PC-3 (cell line): Measurements from ENCODE around the gene PRODH. TPM values are rescaled to one million over a fixed set of nuclear protein-coding genes. Genes with fewer than 3 reads are reported as not detected.
"Not testable (repeated sequence)": the region's sequence is repeated elsewhere in the genome, so short reads cannot be mapped to it uniquely, and the experiment has no call there.

Source experiments
- ATAC-seq: fragments of 200-7000 bp; cut with Tn5 transposase; 2 replicates; pipeline ENCODE4 v1.9.1; 2020; ENCODE audit warnings: mild to moderate bottlenecking, moderate library complexity
- BruUV-seq: library from RNA; stranded (reverse); fragments of 400-500 nt; replicated peaks from 2 replicates; lab custom pipeline; 2021; lab: Mats Ljungman, UMichigan
- CTCF ChIA-PET: fragments of 300-600 bp; sonication (Branson Sonifier 250); formaldehyde crosslinking; loops from one replicate; lab custom pipeline; 2022; ENCODE audit warnings: antibody characterized with exemption; lab: Charles Lee
- POLR2A ChIA-PET: fragments of 300-600 bp; sonication (Branson Sonifier 250); formaldehyde crosslinking; loops from one replicate; lab custom pipeline; 2022; ENCODE audit warnings: antibody characterized with exemption; ENCODE audit not compliant: unreplicated experiment; lab: Charles Lee
- DNase-seq: peaks from one replicate; pipeline ENCODE4 v3.0.0-alpha.2; 2015
- H2AFZ ChIP-seq: fragments of 300-600 bp; sonication (generic); 2 replicates; pipeline ENCODE4 v1.6.0; 2016; ENCODE audit warnings: antibody characterized with exemption, low read length
- H3F3A ChIP-seq: fragments of 300-600 bp; sonication (generic); one replicate; pipeline ENCODE4 v1.6.0; 2017; ENCODE audit warnings: antibody characterized with exemption, low read length, control low read depth, mild to moderate bottlenecking; ENCODE audit not compliant: unreplicated experiment
- H3K27ac ChIP-seq: fragments of 300-600 bp; sonication (generic); 2 replicates; pipeline ENCODE4 v1.5.1; 2016; ENCODE audit warnings: mild to moderate bottlenecking, low read length
- H3K27me3 ChIP-seq: fragments of 300-600 bp; sonication (generic); 2 replicates; pipeline ENCODE4 v1.6.1; 2016; ENCODE audit warnings: low read length, mixed read lengths
- H3K36me3 ChIP-seq: fragments of 300-600 bp; sonication (generic); 2 replicates; pipeline ENCODE4 v1.6.1; 2016; ENCODE audit warnings: low read depth, mixed run types, low read length, mixed read lengths
- H3K4me1 ChIP-seq: fragments of 300-600 bp; sonication (generic); 2 replicates; pipeline ENCODE4 v1.5.1; 2016; ENCODE audit warnings: low read length; ENCODE audit not compliant: insufficient read depth
- H3K4me2 ChIP-seq: fragments of 300-600 bp; sonication (generic); 2 replicates; pipeline ENCODE4 v1.6.0; 2016; ENCODE audit warnings: low read length
- H3K4me3 ChIP-seq: fragments of 300-600 bp; sonication (generic); 2 replicates; pipeline ENCODE4 v1.5.1; 2016; ENCODE audit warnings: mild to moderate bottlenecking, low read length, mixed read lengths
- H3K79me2 ChIP-seq: fragments of 300-600 bp; sonication (generic); 2 replicates; pipeline ENCODE4 v1.6.1; 2017; ENCODE audit warnings: low read length, mixed read lengths
- H3K9ac ChIP-seq: fragments of 300-600 bp; sonication (generic); 2 replicates; pipeline ENCODE4 v1.6.0; 2016; ENCODE audit warnings: mild to moderate bottlenecking, low read length
- H3K9me2 ChIP-seq: fragments of 300-600 bp; sonication (generic); replicated peaks from 2 replicates; pipeline ENCODE4 v1.6.1; 2016; ENCODE audit warnings: mixed run types, low read length, mixed read lengths
- H3K9me3 ChIP-seq: fragments of 300-600 bp; sonication (generic); 2 replicates; pipeline ENCODE4 v1.6.1; 2016; ENCODE audit warnings: low read length, mixed read lengths
- H4K20me1 ChIP-seq: fragments of 300-600 bp; sonication (generic); 2 replicates; pipeline ENCODE4 v1.6.1; 2016; ENCODE audit warnings: low read length, mixed read lengths
- EZH2 ChIP-seq: fragments of 300-600 bp; sonication (generic); IDR thresholded peaks from one replicate; pipeline ENCODE4 v1.6.1; 2017; ENCODE audit warnings: antibody characterized with exemption, mild to moderate bottlenecking, low read length; ENCODE audit not compliant: unreplicated experiment
- EZH2phosphoT487 ChIP-seq: fragments of 300-600 bp; sonication (generic); IDR thresholded peaks from 2 replicates; pipeline ENCODE4 v1.6.1; 2018; ENCODE audit warnings: mild to moderate bottlenecking, antibody characterized with exemption, low read length, borderline replicate concordance
- intact Hi-C: fragments of 100-400 bp; cut with micrococcal nuclease; formaldehyde crosslinking; loops from 2 replicates; pipeline ENCODE4 v1.9.0; 2023
- total RNA-seq: library from RNA; depleted of rRNA; stranded (reverse); fragments of >200 nt; gene quantifications from 2 replicates; pipeline ENCODE4 v1.2.3, GENCODE V29; 2014
- TF ChIP-seq, protein P1 (sequence below): fragments of 300-600 bp; sonication (generic); conservative IDR thresholded peaks from 2 replicates; pipeline ENCODE4 v1.5.1; 2017; ENCODE audit warnings: antibody characterized with exemption, low read depth, mild to moderate bottlenecking, low read length

Gene PRODH
- total RNA-seq, 1 experiment from 2014 or later, result 0.84 TPM

DNA sequence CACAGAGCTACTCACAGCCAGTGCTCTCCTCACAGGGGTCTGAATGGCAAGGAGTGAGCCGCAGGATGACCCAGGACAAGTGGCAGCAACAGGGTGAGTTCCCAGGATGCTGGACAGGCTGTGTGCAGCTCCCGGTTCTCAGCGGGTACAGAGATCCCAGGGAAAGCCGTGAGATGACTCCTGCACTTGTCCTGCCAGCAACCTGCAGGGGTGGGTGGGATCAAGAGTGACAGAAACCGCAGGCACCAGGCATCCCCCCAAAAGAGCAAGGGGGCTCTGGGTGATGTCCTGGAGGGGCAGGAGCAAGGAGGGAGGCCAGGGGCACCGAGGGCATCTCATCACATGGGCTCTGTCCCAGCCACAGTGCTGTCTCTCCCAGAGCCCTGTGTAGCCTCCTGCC lies 15.9 kb upstream of the PRODH start:
- Histone ChIP-seq H3K4me3 (no peak overlapping the region), H3K36me3 (no peaks in the 10 kb centered on the region), H3K27ac (no peak overlapping the region), H3K27me3 (no peaks in the 10 kb centered on the region), H3K9me2 (no peaks in the 10 kb centered on the region), H3K79me2 (no peaks in the 10 kb centered on the region), H2AFZ (no peak overlapping the region), H3K4me1 (no peaks in the 10 kb centered on the region), H3F3A (no peaks in the 10 kb centered on the region), H4K20me1 (no peaks in the 10 kb centered on the region), H3K9me3 (no peaks in the 10 kb centered on the region), H3K4me2 (no peak overlapping the region), H3K9ac (no peak overlapping the region)
- no peak for ATAC-seq
- no TSS peak for BruUV-seq
- DNase-seq, result no peak
- CTCF ChIA-PET, result no interaction called here
- TF ChIP-seq, protein P1, sequence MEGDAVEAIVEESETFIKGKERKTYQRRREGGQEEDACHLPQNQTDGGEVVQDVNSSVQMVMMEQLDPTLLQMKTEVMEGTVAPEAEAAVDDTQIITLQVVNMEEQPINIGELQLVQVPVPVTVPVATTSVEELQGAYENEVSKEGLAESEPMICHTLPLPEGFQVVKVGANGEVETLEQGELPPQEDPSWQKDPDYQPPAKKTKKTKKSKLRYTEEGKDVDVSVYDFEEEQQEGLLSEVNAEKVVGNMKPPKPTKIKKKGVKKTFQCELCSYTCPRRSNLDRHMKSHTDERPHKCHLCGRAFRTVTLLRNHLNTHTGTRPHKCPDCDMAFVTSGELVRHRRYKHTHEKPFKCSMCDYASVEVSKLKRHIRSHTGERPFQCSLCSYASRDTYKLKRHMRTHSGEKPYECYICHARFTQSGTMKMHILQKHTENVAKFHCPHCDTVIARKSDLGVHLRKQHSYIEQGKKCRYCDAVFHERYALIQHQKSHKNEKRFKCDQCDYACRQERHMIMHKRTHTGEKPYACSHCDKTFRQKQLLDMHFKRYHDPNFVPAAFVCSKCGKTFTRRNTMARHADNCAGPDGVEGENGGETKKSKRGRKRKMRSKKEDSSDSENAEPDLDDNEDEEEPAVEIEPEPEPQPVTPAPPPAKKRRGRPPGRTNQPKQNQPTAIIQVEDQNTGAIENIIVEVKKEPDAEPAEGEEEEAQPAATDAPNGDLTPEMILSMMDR, result no peak
- TF ChIP-seq EZH2phosphoT487 (no peak), EZH2 (no peak)
- intact Hi-C loops, result no loop called here
- POLR2A ChIA-PET, result no interaction called here

DNA sequence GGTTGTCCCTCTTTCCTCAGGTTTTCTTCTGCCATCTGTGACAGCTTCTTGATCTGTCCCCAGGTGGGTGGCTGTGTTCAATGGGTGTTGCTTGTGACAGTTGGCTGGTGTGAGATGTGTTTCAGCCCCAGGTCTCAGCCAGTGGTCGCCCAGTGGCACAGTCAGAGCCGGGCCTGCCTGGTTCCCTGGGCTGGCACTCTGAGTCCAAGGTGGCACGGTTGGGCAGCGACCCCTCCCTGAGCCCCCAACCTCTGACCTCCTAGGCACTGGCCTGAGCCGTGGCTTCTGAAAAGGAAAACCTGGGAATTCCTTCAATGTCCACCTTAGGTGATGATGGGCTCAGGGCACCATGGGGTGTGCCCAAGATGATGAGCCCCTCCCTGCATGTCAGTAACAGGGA lies 14.0 kb upstream of the PRODH start:
- H3K4me3 ChIP-seq, result no peak overlapping the region
- ChIA-PET CTCF (no interaction called here), POLR2A (no interaction called here)
- DNase-seq (no peak), ATAC-seq (no peak)
- no peaks in the 10 kb centered on the region for H3K36me3 ChIP-seq
- TF ChIP-seq EZH2phosphoT487 (no peak), EZH2 (no peak)
- TF ChIP-seq, protein P1, result no peak
- no peaks in the 10 kb centered on the region for H3K79me2 ChIP-seq
- no peak overlapping the region for H2AFZ ChIP-seq
- no peaks in the 10 kb centered on the region for H3K9me3 ChIP-seq
- no peaks in the 10 kb centered on the region for H3K4me1 ChIP-seq
- intact Hi-C loops, result no loop called here
- H3K9me2 ChIP-seq, result no peaks in the 10 kb centered on the region
- H3K27ac ChIP-seq, result no peak overlapping the region
- H3K4me2 ChIP-seq, result no peak overlapping the region
- no TSS peak for BruUV-seq
- no peaks in the 10 kb centered on the region for H3F3A ChIP-seq
- H3K27me3 ChIP-seq, result no peaks in the 10 kb centered on the region
- H3K9ac ChIP-seq, result no peak overlapping the region
- no peaks in the 10 kb centered on the region for H4K20me1 ChIP-seq

DNA sequence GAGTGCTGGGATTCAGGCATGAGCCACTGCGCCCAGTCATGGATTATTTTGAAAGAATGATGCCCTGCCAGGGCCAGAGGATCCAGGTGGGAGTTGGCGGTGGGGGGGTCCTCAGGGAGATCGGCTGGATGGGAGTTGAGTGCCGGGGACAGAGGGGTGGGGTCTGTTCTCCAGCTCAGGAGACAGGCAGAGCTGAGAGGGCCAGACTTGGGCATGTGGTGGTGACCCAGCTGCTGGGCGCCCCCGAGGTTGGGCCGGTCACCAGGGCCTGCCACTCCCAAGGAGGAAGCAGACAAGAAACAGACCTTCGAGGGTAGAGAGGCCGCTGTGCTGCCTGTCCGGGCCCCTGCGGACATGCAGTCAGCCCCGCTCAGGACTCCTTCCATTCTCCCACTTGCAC lies 11.8 kb upstream of the PRODH start:
- no peaks in the 10 kb centered on the region for H3F3A ChIP-seq
- no peak overlapping the region for H3K4me2 ChIP-seq
- H2AFZ ChIP-seq, result no peak overlapping the region
- no peaks in the 10 kb centered on the region for H3K9me2 ChIP-seq
- BruUV-seq, result no TSS peak
- ChIA-PET POLR2A (no interaction called here), CTCF (no interaction called here)
- H3K27me3 ChIP-seq, result no peaks in the 10 kb centered on the region
- no peaks in the 10 kb centered on the region for H4K20me1 ChIP-seq
- intact Hi-C loops, result no loop called here
- no peaks in the 10 kb centered on the region for H3K36me3 ChIP-seq
- no peaks in the 10 kb centered on the region for H3K9me3 ChIP-seq
- DNase-seq (no peak), ATAC-seq (no peak)
- no peak for TF ChIP-seq EZH2phosphoT487
- TF ChIP-seq, protein P1, result no peak
- TF ChIP-seq EZH2, result no peak
- H3K4me1 ChIP-seq, result no peaks in the 10 kb centered on the region
- no peaks in the 10 kb centered on the region for H3K79me2 ChIP-seq
- no peak overlapping the region for H3K4me3 ChIP-seq
- H3K27ac ChIP-seq, result no peak overlapping the region
- no peak overlapping the region for H3K9ac ChIP-seq

DNA sequence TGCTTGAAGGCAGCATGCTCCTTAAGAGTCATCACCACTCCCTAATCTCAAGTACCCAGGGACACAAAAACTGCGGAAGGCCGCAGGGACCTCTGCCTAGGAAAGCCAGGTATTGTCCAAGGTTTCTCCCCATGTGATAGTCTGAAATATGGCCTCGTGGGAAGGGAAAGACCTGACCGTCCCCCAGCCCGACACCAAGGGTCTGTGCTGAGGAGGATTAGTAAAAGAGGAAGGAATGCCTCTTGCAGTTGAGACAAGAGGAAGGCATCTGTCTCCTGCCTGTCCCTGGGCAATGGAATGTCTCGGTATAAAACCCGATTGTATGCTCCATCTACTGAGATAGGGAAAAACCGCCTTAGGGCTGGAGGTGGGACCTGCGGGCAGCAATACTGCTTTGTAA lies 11.0 kb upstream of the PRODH start:
- H3K79me2 ChIP-seq, H3K9me3 ChIP-seq, H3K4me3 ChIP-seq, ATAC-seq, CTCF ChIA-PET, BruUV-seq, H3K27ac ChIP-seq, H3K4me1 ChIP-seq, H2AFZ ChIP-seq, H3F3A ChIP-seq, H3K36me3 ChIP-seq, H3K27me3 ChIP-seq, intact Hi-C loops, H3K9me2 ChIP-seq, DNase-seq, H3K4me2 ChIP-seq, H3K9ac ChIP-seq, POLR2A ChIA-PET, H4K20me1 ChIP-seq: not testable (repeated sequence)

DNA sequence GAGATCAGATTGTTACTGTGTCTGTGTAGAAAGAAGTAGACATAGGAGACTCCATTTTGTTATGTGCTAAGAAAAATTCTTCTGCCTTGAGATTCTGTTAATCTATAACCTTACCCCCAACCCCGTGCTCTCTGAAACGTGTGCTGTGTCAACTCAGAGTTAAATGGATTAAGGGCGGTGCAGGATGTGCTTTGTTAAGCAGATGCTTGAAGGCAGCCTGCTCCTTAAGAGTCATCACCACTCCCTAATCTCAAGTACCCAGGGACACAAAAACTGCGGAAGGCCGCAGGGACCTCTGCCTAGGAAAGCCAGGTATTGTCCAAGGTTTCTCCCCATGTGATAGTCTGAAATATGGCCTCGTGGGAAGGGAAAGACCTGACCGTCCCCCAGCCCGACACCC lies 2.6 kb upstream of the PRODH start:
- POLR2A ChIA-PET, H3K4me2 ChIP-seq, H3K9me2 ChIP-seq, H2AFZ ChIP-seq, H3K9ac ChIP-seq, H3K36me3 ChIP-seq, H3K79me2 ChIP-seq, H3K27me3 ChIP-seq, intact Hi-C loops, H3F3A ChIP-seq, CTCF ChIA-PET, ATAC-seq, H3K27ac ChIP-seq, H3K4me3 ChIP-seq, H4K20me1 ChIP-seq, BruUV-seq, DNase-seq, H3K9me3 ChIP-seq, H3K4me1 ChIP-seq: not testable (repeated sequence)
